ENCODE data around the gene EGFL8. TPM values are rescaled to one million over a fixed set of nuclear protein-coding genes. Genes with fewer than 3 reads are reported as not detected.

Gene EGFL8
- total RNA-seq, 2 donors from 2014 or later: 4.8 to 5.2 TPM

DNA sequence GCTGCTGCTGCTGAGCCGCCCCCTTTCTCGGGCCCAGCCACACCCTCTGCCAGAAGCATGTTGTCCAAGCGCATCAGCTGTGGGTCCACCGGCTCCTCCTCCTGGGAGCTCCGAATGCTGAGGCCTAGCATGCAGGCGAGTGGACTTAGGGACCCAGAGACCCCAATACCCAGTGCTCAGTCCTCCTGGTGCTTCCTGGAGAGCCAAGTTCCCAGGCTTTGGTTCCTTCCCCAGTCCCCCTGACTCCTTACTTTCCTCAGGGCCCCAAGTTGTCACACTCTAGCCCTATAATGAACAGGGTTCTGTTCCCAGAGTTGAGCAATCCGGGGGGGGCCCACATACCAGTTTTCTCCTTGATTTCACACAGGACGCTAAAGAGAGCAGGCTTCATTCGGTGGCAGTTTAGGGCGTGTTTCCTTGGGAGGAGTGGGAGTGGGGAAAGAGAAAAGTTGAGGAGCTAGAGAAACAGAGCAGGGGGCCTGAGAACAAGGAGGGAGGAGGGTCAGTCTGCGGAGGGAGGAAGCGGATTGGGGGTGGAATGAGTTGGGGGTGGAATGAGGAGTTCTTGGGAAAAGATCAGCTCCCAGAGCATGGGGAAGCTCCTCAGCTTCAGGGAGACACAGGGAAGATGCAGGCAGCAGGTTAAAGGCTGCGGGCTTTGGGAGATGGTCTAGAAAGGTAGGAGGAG lies 24.1 kb downstream of the EGFL8 start:
- Histone ChIP-seq H3K4me3 (peak overlapping the region; percentile 88 to 91), H3K4me1 (peaks cover 0 to 85% of the 10 kb centered on the region in 2 donors), H3K27ac (peak overlapping the region; percentile 92 to 99), H3K9me3 (no peaks in the 10 kb centered on the region), H3K27me3 (no peaks in the 10 kb centered on the region), H3K36me3 (peaks cover 19% of the 10 kb centered on the region)
- TF ChIP-seq CTCF (IDR thresholded peaks at IDR 0.05): no peak
- DNase-seq (ENCODE audit: low spot score): no peak

DNA sequence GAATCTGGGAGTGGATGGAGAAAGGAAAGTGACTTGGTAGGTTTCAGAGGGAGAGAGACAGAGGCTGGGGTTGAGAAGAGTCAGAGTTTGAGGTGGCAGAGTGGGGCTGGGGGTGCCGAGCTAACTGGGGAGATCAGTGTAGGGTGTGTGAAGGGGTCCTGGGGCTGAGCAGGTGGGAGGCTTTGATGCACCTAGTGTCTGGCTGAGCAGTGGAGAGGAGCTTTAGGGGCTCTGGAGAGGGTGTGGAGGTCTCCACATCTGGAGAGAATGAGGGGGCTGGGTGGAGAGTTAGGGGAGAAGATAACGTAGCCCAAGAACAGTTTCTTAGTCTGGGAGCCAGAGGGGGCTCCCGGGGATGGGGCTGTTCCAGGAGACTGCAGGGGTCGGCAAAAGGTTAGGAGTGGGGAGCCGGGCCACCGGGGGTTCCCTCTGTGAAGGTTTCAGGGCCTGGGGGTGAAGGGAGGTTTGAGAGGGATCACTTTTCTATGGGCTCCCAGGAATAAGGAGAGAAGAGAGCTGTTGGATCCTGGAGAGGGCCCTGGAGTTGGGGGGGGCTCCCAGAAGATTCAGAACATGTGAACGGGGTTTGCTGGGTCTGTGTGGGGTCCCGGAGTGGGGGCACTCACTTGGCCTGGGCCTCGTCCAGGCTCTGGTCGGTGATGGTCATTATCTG lies 24.8 kb downstream of the EGFL8 start:
- Histone ChIP-seq H3K4me3 (peak overlapping the region; percentile 88 to 91), H3K27me3 (no peaks in the 10 kb centered on the region), H3K36me3 (peaks cover 19% of the 10 kb centered on the region), H3K27ac (peak overlapping the region; percentile 92 to 99), H3K4me1 (peaks cover 0 to 79% of the 10 kb centered on the region in 2 donors), H3K9me3 (no peaks in the 10 kb centered on the region)
- DNase-seq (ENCODE audit: low spot score): no peak
- TF ChIP-seq CTCF (IDR thresholded peaks at IDR 0.05): no peak

GRCh38 chr6:32189742-32190053 lies 25.3 kb downstream of the EGFL8 start:
- H3K27ac ChIP-seq: peak overlapping the region; percentile 92 to 99
- peaks cover 19% of the 10 kb centered on the region for H3K36me3 ChIP-seq
- DNase-seq (ENCODE audit: low spot score): no peak
- peaks cover 0 to 78% of the 10 kb centered on the region in 2 donors for H3K4me1 ChIP-seq
- H3K27me3 ChIP-seq: no peaks in the 10 kb centered on the region
- TF ChIP-seq CTCF (IDR thresholded peaks at IDR 0.05): no peak
- no peaks in the 10 kb centered on the region for H3K9me3 ChIP-seq
- peak overlapping the region; percentile 88 to 91 for H3K4me3 ChIP-seq

- H3K4me1 ChIP-seq: peaks cover 3 to 84% of the 10 kb centered on the region in 2 donors
- H3K36me3 ChIP-seq: peaks cover 19% of the 10 kb centered on the region
- DNase-seq (ENCODE audit: low spot score): peak; percentile 91
- no peaks in the 10 kb centered on the region for H3K9me3 ChIP-seq
- peak within 1 kb of the TSS; percentile 92 to 99 for H3K27ac ChIP-seq
- H3K4me3 ChIP-seq: peak within 1 kb of the TSS; percentile 88 to 91
- no peaks in the 10 kb centered on the region for H3K27me3 ChIP-seq
- TF ChIP-seq CTCF (IDR thresholded peaks at IDR 0.05): no peak
Measured at GRCh38 chr6:32190054-32190851, 25.9 kb downstream of the EGFL8 start, which contains the start of gene PBX2. Gene PBX2, minus strand, starts transcription at chr6:32190202. Its CDS starts 287 bp downstream, at chr6:32189915.

- Histone ChIP-seq H3K4me3 (peak overlapping the region; percentile 88 to 91), H3K4me1 (peaks cover 4 to 80% of the 10 kb centered on the region in 2 donors), H3K27ac (peak overlapping the region; percentile 92 to 99)
Measured at GRCh38 chr6:32190911-32191677, 26.7 kb downstream of the EGFL8 start.

More at GRCh38 chr6:32190911-32191677, 26.7 kb downstream of the EGFL8 start:
- no peak for TF ChIP-seq CTCF (IDR thresholded peaks at IDR 0.05)
- Histone ChIP-seq H3K27me3 (no peaks in the 10 kb centered on the region), H3K9me3 (no peaks in the 10 kb centered on the region), H3K36me3 (peaks cover 18% of the 10 kb centered on the region)
- no peak for DNase-seq (ENCODE audit: low spot score)
